CD4-positive, alpha-beta T cell treated with Interleukin-1 beta for 1 hour (primary cell): ENCODE results near the gene FLNB.
A peak's percentile ranks its signal among the peaks of the same experiment; 100 is the strongest.

ENCODE experiments used
- DNase-seq, 2 donors: peaks; one replicate each; pipeline ENCODE4 v3.0.0-alpha.2; 2020 to 2022

The FLNB gene

DNA sequence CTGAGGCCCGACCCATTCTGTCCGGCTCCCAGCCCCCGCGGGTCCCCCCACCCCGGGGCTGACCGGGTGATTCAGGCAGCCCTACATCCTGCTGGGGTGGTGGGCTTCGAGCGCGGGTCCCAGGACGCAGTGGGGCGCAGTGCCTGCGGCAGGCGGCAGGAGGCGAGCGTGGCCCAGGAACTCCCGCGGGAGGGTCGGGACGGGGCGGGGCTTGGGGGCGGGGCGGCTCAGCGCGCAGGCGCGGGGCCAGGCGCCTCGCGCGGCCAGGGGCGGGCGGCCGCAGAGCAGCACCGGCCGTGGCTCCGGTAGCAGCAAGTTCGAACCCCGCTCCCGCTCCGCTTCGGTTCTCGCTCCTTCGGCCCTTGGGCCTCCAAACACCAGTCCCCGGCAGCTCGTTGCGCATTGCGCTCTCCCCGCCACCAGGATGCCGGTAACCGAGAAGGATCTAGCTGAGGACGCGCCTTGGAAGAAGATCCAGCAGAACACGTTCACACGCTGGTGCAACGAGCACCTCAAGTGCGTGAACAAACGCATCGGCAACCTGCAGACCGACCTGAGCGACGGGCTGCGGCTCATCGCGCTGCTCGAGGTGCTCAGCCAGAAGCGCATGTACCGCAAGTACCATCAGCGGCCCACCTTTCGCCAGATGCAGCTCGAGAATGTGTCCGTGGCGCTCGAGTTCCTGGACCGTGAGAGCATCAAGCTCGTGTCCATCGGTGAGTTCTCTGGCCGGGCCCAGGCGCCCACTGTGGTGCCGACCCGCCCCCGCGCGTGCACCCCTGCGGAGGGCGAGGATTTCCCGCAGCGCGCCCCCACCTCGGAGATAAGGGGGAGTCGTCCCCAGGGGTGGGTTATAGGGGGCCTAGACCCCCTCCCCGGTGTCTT is at the start of gene FLNB:
TSS of gene FLNB (plus strand) at position 282 of the 885 bp plus-strand sequence. CDS start at position 425, 143 bp downstream.
- DNase-seq = peak; percentile 80

- DNase-seq = no peak
Observed at GRCh38 chr3:57958642-57959422, 49.4 kb upstream of the FLNB start.

GRCh38 chr3:57959423-57960173 is 48.6 kb upstream of the FLNB start:
- DNase-seq = peak in 1 of 2 donors; percentile 33

DNA sequence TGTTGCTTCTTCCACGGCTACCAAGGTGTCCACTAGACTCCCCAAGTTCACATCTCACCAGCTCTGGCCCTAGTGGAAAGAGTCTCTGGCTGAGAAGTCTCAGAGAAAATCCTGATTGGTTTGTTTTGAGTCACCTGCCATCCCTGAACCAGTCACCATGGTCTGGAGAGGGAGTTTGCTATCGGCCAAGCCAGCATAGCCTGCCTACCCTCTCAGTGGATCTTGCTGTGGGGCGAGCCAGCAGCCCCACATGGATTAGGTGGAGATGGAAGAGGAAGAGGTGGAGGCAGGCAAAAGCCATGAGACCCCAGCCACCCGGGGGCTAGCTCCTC is 48.1 kb upstream of the FLNB start:
- no peak for DNase-seq

- no peak for DNase-seq
Observed at GRCh38 chr3:57961177-57961827, 46.9 kb upstream of the FLNB start.

- DNase-seq = no peak
Observed at GRCh38 chr3:57961828-57962447, 46.3 kb upstream of the FLNB start.

- no peak for DNase-seq
Observed at GRCh38 chr3:57962448-57962834, 45.8 kb upstream of the FLNB start.

- no peak for DNase-seq
Observed at GRCh38 chr3:57963811-57964346, 44.3 kb upstream of the FLNB start.

DNA sequence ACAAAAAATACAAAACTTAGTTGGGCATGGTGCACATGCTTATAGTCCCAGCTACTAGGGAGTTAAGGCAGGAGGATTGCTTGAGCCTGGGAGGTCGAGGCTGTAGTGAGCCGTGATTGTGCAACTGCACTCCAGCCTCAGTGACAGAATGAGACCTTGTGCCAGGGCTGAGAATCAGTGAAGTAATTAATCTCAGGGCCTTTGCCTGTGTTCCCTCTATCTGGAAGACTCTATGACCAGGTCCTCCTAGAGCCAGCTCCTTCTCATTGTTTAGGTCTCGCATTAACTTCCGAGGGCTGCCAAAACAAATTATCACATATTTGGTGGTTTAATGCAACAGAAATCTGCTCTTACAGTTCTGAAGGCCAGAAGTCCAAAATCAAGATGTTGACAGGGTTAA is 41.4 kb upstream of the FLNB start:
- DNase-seq = no peak

GRCh38 chr3:57967590-57967989 is 40.6 kb upstream of the FLNB start:
- peak in 1 of 2 donors; percentile 9 for DNase-seq

DNA sequence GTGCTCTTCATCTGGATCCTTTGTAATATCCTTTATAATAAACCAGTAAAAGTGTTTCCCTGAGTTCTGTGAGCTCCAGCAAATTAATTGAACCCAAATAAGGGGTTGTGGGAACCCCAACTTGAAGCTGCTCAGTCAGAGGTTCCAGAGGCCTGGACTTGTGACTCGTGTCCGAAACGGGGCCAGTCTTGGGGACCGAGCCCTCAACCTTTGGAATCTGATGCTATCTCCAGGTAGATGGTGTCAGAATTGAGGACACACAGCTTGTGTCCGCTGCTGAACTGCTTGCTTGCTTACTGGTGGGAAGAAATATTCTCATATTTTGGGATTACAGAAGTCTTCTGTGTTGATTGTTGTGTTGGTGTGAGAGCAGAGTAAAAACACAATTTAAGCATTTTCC is 39.7 kb upstream of the FLNB start:
- DNase-seq = no peak

- DNase-seq = no peak
Observed at GRCh38 chr3:57971975-57972374, 36.2 kb upstream of the FLNB start.

GRCh38 chr3:57972531-57973111 is 35.6 kb upstream of the FLNB start:
- no peak for DNase-seq

GRCh38 chr3:57973715-57974477 is 34.3 kb upstream of the FLNB start:
- no peak for DNase-seq

DNA sequence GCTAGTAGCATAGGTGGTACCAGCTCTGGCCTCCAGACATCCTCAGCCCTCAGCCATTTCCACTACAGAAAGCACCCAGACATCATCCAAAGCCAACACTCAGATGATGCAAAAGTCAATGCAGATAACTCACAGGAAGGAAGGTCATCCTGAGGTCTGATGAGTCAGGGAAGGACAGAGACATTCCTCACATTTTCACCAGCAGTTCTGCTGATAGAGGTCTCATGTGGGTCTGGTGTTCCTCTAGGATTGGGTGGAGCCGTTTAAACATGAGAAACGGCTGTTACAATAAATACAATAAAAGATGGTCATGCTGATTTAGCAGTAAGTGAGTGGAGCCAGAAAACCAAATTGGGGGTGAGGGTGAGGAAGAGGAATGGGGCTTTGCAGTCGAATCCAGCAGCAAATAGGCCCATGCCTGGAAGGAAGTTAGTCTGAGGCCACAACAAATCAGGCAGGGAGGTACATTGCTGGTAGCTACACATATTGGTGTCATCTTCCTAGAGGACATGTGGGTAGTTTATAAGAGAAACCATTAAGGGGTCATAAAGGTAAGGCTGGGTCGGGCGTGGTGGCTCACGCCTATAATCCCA is 33.3 kb upstream of the FLNB start:
- DNase-seq = no peak

DNA sequence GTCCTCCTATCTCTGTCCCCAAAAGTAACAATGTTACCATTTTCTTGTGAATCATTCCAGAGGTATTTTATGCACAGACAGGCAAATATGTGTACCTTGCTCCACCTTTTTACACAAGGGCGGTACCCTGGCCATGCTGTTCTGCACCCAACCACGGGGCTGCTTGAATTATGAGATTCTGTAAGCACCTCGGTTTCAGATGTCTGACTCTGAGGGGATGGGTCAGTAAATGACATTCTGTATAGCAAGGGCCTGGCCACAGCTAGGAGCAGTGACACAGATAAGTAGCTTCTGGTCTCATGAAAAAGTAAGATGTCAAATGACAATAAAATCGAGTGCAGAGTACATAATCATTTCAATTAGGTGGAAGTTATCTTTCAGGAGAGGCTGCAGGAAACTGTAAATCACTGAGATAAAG is 30.4 kb upstream of the FLNB start:
- no peak for DNase-seq

DNA sequence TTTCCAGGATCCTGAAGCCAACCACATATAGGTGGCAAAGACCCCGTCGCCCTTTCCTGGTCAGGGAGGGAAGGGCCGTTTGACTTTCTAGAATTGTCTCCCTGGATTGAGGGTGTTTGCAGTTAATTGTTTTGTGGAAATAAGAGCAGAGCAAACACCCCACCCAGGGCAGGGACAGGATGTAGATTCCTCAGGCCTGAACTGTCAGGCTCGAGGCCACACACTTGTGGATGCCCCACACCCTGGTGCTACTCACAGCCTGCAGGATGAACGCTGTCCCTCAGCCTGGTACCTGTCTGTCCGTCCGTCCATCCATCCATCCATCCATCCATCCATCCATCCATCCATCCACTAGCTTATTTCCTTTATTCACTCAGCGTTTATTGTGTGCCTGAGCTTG is 29.9 kb upstream of the FLNB start:
- DNase-seq = no peak

GRCh38 chr3:57980416-57980815 is 27.8 kb upstream of the FLNB start:
- DNase-seq = no peak

DNA sequence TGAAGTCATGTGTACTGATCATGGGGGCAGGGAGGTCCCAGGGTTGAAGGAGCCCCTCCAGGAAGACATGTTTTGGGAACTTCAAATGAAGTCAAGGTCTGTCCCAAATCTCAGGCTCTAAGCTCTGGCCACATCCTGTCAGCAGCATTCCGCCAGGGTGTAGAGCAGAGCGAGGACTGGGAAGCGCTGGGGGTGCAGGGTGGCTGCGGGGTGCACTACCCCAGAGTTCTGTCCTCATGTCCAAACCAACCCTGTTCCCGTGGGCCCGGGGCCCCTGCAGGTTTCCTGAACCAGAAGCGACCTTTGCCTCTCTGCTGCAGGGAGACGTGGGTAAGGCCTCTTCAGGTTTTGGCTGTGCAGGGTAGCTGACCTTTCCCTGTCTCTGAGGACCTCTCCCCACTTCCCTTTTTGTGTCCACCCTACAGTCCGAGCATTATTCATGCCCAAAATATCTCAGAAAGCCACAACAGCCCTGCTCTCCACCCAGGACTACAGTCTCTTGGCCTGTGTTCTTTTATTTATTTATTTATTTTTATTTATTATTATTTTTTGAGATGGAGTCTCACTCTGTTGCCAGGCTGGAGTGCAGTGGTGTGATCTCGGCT is 26.6 kb upstream of the FLNB start:
- no peak for DNase-seq
